Activated CD4-positive, CD25-positive, alpha-beta regulatory T cell treated with anti-CD3 and anti-CD28 coated beads, Interleukin-2, amount 50 U/mL, for 16 hours (primary cell): ENCODE measurements around the gene CLDN24.

Source experiments
- DNase-seq: peaks from one replicate; pipeline ENCODE4 v3.0.0-alpha.2; 2020; ENCODE audit warnings: low read depth, low spot score

Gene CLDN24

DNA sequence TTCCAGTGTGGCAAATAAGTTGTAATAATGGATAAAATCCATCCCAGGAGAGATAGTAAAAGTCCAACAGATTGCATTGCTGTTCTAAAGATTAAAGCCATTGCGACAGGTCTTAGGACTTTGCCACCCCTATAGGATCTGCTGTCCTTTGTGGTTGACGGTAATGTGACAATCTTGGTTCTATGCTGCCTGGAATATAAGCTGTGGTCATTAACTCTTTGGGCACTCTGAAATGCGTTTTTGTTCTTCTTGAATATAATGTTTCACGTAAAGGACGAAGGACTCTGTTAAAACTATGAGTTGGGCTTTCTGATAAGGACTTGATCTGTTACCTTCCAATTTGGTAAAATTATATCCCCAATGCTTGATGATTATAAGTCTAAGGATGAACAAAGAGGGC, at the start of gene CLDN24:
CLDN24 (minus strand) TSS at position 101 of the 400 bp plus-strand sequence; CDS start at position 101, 0 bp downstream.
- no peak for DNase-seq

DNA sequence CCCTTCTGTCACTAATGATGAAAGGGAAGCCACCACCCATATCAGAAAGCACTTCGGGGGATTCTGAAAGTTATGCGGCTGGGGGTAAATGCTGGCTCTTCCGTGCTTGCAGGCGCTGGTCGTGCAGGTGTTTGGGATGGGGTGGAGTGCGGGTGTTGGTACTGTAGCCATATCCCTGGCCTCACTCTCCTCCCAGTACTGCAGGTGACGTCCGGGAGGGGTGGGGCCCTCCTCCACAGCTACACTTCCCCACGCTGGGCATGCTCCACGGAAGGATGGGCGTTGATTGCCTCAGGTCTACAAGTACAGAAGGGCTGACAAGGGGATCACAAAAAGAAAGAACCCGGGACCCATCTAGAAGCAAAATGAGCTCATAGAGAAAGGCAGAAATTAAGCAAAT, 48.6 kb upstream of the CLDN24 start:
- no peak for DNase-seq

DNA sequence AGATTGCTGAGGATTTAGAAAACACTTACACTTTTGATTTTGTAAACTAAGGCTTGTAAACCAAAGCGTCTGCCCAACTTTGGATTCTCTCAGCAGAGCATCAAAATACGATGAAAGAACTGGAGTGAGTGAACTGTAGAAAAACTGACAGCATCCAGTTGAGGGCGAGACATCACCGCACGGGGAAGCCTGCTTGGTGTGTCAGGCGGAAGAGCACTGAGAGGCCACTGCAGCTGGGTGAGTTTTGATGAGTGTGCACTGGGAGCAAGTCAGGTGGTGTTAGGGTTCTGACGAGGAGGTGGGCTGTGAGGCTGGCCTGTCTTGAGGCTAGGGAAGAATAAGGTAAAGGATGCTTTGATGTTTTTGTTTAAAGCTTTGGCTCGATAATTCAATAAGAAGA, 46.8 kb upstream of the CLDN24 start:
- DNase-seq, result no peak

DNA sequence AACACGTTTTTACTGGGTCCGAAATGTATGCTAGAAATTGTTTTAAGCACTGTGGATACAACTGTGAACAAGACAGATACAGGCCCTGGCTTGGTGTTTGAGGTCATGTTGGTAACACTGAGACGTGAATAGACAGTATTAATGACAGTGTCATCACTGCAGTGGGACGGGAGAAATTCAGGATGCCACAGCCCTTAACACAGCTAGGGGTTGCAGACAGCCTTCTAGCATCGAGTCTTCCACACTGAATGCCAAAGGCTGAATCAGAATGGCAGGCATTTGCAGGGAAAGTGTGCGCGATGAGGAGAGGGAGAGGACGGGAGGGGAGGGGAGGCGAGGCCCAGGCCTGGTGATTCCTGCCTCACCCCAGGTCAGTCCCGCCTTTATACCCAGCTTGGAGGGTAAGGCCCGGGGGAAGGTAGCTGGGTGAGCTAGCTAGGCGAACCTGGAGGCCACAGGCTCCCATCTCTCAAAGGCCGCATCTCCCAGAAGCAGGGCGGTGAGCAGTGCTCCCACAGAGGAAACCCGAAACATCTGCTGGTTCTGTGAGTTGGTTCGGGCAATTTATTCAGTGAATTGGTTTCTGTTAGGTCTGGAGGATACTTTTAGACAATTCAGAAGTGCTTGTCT, 44.1 kb upstream of the CLDN24 start:
- DNase-seq, result no peak

DNA sequence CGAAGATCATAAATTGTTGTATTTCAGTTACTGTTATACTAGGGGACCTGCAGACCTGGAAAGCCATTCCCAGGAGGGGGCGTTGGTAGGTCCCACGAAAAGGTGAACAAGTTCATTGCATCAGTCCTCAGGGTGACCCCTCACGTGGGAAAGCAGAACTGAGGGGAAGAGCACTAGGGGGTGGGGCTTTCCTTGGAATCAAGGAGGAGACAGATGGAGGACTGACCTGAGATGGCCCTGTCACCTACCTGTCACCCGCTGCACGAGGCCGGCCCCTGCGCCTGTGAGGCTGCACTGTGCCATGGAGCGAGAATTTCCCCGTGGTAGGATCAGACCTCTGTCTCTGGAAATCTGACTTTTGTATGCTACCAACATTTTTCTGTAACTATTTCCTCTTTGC, 41.8 kb upstream of the CLDN24 start:
- no peak for DNase-seq

DNA sequence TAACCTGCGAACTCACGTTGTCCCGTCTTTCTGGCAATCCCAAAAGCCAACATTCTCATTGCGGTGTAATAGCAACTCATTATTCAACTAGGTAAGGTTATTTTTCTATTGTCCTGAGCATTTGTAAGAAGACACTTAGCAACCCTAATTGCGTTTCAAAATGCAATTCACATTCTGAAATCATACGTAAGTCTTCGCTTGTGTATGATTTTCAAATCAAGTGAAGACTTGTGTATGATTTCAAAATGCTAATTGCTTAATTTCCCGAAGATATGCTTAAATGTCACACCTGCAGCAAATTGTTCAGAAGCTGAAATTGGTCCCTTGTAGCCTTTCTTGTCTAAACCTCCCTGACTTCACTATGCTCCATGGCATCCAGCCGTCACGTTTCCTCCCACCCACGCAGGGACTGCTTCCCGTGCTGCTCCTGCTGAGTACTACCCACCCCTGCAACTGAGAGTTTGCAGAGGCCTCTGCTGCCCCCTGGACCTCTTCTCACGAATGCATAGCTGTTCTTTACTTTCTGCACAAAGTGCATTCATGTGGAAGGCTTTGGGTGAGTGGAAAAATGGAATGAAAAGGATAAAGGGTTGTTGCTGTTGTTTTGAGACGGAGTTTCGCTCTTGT, 40.8 kb upstream of the CLDN24 start:
- no peak for DNase-seq

DNA sequence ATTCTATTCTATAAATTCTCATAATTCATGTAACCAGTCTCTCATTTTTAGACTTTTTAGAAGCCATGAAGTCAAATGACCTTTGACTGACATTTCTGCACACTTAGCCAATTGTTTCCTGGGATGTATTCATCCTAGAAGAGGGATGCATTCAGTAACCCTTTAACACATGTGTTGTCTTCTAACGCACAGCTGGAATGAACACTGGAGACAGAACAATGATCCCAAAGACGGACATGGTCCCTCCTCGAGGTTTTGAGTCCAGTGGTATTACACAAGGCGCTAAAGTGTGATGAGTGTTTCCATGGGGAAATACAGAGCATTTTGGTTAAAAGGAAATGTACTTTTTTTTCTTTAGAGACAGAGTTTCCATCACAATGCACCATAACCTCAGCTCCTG, 39.8 kb upstream of the CLDN24 start:
- DNase-seq, result no peak

DNA sequence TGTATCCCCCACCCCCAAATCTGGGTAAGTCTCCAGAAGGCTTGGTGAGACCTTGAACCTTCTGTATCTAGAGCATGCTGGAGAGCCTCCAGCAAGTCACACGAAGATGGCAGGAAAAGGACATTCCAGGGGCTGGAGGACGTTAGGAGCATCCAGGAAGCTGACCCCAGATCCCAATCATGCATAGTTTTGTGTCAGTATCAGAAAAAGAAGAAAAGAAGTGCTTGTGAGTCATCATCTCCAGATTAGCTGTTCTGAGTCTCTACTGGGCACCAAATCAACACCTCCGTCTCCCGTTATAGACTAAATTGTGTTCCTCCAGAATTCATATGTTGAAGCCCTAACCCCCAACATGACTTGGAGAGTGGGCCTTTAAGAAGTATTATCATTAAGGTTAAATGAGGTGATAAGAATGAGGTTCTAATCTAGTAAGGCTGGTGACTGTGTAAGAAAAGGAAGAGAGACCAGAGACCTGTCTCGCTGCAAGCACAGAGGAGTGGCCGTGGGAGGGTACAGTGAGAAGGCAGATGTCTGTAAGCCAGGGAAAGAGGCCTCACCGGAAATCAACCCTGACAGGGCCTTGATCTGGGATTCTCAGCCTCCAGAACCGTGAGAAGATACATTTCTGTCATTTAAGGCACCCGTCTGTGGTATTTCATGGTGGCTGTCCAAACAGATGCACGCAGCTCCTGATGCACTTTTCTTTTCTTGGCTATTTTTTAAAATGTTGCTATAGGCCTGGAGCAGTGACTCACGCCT, 38.1 kb upstream of the CLDN24 start:
- DNase-seq, result no peak

DNA sequence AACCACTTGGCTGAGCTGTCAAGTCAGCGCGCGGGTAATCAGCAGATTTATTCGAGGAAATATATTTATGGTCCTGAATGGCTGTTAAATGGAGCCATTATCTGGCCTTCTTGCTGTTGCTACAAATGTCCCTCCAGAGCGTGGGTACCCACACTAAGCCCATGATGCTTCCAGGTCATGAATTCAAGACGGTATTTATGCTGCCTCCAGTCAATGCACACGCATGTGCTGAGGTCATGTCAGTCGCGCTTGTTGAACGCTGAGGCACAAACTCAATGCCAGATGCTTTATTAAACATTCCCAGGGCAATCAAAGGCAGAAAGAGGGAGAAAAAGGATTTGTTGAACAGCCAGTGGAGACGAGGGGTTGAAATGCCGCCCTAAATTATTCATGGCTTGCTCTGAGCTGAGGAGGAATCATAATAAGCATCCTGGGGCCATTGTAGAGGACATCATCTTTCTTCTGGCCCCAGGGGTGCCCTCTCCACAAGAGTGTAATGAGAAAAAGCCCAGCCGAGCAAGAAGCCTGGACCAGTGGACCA, 36.1 kb upstream of the CLDN24 start:
- DNase-seq, result no peak

DNA sequence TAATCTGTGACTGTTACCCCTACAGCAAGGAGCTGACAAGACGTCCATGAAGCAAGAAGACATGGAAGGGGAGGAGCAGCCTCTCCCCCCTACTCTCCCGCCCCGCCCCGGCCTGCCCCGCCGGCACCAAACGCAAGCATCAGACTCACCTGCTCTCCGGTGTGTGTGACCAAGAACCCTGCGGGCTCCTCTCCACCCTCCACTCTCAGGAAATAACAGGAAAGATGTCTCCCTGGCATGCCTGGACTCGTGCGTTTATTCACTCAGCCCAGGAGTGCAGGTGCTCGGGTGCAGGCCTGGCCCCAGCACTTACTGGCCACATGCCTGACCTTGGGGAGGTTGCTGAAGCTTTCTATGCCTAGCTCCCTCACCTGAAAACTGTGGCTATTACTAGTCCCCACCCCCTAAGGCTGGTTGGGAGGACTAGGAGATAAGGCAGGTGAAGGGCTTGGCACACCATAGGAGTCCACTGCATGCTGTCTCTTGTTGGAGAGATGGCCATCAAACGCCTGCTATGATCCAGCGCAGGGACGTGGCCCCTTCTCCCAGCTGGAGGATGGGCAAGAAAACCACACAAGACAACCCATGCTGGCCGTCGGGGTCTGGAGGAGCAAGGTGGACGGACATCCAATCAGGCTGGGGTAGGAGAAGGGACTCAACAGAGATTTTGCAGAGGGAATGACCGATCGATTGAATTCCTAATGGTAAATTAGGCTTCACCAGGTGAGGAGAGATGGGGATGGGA, 34.9 kb upstream of the CLDN24 start:
- DNase-seq, result no peak

DNA sequence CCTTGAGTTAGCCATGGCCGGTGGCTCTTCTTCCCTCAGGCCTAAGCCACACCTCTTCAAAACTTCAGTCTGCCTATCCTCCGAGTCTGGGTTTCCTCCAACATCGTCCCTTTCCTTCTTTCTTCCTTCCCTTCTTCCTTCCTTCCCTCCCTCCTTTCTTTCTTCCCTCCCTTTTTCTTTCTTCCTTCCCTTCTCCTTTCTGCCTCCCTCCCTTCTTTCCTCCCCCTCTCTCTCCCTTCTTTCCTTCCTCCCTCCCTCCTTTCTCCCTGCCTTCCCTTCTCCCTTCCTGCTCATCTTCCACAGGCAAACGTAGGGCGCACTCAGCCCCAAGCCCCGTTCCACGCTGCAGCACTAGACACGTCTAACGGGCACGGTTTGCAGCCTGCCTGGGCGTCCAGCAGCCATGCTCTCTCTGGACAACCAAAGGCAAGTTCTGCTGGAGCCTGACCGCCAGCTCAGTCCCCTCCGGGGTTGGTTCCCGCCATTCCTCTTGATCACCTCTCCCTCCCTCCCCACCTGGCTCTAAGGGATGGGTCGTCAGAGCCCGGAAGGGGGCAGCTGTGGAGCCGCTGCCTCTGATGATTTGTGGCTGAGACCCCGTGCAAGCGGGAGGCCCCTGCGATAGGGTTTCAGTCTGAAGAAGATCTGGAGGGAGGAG, 34.1 kb upstream of the CLDN24 start:
- no peak for DNase-seq

DNA sequence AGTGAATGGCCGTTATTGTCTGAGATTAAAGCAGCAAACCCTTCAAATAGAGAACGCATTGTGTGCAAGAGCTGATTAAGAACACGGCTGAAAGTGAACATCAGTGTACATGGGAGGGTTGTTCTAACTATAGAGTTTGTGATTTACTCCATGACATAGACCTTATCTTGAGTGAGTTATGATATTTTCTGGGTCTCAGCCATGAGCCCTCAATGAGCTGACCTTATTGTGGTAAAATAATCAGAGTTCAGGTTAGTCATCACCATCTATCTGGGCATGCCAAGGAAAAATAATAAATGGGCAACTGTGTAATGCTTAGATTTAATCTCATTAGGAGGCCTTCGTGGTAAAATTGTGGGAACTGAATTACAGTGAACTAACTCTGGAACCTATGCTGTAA, 33.2 kb upstream of the CLDN24 start:
- DNase-seq, result no peak

DNA sequence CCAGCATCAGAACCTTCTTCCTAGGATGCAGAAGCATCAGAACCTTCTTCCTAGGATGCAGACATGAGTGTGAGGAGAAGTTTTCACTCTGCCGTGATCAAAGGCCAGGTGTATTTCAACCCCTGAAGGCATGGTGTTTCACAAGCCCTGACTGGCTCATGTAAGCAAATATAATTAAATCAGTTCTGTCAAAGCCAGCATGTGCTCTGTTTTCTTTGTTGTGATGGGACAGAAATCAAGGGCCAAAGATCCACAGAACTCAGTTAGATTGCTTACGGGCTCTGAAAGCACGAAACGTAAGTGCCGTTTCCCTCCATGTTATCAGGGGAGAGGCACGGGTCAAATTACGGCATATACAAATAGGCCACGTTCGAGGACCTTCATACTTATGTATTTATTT, 32.0 kb upstream of the CLDN24 start:
- DNase-seq, result no peak

DNA sequence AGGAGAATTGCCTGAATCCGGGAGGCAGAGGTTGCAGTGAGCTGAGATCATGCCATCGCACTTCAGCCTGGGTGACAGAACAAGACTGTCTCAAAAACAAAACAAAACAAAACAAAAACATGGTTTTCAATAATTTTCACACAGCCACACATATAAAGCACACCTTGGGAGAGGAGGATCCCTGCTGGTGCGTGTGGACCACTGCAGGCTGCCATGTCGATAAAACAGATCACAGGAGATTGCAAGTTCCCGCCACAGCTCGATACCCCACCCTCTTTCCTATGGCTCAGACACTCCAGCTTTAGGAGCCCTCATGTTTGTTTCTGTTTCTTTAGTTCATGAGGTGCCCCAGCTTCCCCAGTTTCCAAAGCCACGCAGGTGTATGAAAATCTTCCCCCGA, 31.3 kb upstream of the CLDN24 start:
- DNase-seq, result no peak

DNA sequence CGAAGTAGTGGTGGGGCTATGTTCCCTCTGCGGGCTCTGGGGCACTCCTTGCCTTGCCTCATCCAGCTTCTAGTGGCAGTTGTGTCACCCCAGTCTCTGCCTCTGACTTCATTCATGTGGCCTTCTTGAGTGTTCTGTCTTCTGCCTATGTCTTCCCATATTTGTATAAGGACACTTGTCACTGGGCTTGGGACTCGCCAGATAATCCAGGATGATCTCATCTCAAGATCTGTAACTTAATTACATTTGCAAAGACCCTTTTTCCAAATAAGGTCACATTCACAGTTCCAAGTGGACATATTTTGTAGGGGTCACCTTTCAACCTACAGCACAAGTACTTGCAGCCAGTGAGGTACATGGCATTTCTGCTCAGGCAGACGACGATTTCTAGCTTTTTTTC, 30.3 kb upstream of the CLDN24 start:
- DNase-seq, result no peak

DNA sequence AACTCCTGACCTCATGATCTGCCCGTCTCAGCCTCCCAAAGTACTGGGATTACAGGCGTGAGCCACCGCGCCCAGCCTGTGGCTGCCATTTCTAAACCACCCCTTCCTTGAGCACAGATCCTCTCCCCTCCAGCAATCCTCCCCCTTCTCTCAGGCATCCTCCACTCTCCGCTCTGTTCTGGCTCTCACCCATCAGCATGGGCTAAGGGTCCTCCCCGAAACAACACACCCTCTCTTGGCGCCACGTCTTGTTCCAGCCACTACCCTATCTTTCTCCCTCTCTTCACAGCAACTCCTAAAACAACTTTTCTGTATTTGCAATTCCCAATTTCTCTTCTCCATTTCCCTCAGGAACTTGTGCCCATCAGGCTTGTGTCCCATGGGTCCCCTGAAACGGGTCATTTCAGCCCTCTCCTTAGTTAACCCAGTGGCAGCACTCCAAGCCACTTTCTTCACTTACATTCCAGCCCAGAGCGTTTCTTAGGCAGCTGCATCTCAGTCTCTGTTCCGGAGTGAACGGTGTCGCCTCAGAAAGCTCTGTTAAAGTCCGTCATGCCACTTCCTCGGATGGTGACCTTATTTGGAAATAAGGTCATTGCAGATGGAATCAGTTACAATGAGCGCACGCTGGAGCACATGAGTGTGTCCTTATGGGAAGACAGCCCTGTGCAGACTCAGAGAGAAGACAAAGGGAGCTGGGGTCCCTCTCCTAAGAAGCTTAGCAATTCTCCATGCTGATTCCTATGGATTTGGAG, 28.3 kb upstream of the CLDN24 start:
- DNase-seq, result no peak

DNA sequence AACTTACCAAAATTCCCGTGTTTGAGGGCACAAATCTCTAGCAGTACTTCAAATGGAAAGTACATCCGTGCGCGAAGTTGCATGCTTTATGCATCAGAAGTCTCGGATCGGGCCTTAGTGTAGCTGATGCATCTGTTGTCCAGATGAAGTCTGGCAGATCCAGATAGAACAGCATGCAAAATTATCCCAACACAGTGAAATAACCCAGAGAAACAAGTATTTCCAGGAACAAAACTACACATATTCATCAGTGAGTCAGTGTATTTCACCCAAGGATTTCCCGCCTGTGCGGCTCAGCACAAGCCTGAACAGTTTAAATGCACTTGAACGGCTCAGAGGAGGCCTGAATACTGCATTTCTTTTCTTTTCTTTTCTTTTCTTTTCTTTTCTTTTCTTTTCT, 27.4 kb upstream of the CLDN24 start:
- no peak for DNase-seq

DNA sequence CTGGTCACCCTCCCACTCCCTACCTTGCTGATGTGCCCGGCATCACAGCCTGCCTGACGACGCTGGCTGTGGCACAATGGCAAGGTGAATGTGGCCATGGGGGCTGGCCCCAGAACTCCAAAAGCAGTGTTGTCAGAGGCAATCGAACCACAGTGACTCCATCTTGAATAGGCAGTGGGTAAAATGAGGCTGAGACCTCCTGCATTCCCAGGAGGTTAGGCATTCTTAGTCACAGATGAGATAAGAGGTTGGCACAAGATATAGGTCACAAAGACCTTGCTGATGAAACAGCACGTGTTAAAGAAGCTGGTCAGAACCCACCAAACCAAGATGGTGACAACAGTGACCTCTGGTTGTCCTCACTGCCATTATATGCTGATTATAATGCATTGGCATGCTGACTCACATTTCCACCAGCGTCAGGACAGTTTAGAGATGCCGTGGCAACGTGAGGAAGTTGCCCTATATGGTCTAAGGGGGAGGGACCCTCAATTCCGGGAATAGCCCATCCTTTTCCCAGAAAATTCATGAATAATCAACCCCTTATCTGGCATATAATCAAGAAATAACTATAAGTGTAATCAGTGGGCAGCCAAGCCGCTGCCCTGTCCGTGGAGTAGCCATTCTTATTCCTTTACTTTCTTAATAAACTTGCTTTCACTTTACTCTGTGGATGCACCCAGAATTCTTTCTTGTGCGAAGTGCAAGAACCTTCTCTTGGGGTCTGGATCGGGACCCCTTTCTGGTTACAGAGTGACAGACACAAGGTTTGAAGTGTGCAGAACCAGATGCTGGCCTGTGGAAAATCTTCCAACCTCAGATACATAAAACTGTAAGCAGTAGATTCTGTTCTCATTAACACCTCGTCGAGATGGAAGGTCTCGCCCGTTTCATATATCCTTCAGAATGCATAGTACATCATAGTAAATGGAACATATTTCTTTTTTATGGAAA, 26.8 kb upstream of the CLDN24 start:
- no peak for DNase-seq

DNA sequence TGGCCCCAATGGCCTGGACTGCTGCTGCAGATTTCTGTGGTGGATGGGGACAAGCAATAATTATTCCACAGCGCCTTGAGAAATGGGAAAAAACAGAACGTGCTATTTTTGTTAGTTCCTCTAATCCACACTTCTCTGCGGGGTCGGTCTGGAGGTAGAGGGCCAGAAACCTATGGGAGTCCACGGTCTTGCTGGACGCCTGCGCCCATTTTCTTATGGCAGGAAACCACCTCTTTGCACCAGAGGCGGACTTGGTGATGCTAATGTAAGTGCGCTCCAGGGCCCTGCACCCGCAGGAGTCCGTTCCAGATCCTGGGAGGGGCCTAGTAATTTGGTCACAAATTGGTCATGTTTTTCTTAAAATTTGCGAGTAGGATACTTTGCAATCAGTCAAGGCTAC, 25.9 kb upstream of the CLDN24 start:
- DNase-seq, result no peak

DNA sequence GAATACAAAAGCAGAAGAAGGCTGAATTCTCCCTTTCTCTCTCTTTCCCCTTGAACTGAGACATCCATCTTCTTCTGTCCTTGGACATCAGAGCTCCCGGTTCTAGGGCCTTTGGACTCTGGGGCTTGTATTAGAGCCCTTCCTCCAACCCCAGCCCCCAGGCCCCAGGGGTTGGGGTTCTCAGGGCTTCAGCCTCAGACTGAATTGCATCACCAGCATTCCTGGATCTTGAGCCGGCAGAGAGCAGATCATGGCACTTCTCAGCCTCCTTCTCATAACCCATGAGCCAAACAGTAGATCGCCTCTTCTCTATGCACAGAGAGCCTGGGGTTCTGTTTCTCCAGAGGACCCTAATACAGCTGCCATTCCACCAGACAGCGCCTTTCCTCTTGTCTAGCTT, 25.3 kb upstream of the CLDN24 start:
- DNase-seq, result no peak
